NOMO-1 treated with dmso at 0.1 percent for 144 hours (cell line): ENCODE results near the gene SYNPO2.
A peak's percentile ranks its signal among the peaks of the same experiment; 100 is the strongest.
"Not testable (repeated sequence)": the region's sequence is repeated elsewhere in the genome, so short reads cannot be mapped to it uniquely, and the experiment has no call there.

Source experiments
- DNase-seq: peaks from one replicate; lab custom pipeline; 2025; ENCODE audit not compliant: unreplicated experiment; lab: John Stamatoyannopoulos, UW

SYNPO2 gene

DNA sequence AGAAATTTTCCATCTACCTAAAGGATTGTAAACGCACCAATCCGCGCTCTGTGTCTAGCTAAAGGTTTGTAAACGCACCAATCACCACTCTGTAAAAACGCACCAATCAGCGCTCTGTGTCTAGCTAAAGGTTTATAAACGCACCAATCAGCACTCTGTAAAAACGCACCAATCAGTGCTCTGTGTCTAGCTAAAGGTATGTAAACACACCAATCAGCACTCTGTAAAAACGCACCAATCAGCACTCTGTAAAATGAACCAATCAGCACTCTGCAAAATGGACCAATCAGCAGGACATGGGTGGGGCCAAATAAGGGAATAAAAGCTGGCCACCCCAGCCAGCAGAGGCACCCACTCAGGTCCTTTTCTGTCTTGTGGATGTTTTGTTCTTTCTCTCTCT is 10.1 kb upstream of the SYNPO2 start:
- DNase-seq, result not testable (repeated sequence)

DNA sequence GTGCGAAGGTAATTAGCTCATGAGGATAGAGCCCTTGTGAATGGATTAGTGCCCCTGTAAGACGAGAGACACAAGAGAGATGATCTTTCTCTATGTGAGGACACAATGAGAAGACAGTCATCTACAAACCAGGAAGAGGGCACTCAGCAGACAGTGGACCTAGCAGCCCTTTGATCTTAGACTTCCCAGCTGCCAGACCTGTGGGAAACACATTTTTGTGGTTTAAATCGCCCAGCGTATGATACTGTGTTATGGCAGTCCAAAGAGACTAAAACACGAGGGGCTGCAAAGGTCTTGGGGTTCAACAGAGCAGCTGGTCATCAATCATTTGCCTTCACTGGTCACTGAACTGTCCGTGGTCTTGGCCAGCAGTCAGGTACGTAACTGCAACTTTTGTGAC is 9.2 kb upstream of the SYNPO2 start:
- DNase-seq, result no peak

DNA sequence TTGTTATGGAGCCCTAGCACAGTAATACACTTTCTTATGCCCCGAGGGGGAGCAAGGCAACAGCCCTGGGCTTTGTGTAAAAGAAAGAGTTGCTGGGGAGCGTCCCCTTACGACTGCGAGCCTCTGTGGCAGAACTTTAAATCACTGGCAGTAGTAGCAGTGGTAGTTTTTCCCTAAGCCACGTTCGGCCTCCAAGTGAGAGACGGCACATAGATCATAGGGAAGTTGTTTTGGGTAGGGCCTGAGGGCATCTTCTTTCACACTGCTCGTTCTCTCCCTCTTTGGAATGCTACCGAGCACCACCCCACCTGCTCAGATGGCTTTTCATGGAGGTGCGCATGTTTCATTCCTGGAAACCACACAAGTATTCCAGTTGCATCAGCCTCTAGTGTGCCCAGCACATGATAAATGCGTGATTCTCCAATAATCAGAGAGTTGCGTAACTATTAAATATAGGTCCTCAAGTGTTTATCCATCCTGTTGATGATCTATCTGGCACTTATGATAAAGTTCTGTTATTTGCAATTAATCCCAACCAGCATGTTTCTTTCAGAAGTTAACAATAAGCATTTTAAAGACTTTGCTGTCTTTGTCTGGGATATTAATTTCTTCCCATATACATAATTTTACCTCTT is 7.0 kb upstream of the SYNPO2 start:
- DNase-seq, result no peak

DNA sequence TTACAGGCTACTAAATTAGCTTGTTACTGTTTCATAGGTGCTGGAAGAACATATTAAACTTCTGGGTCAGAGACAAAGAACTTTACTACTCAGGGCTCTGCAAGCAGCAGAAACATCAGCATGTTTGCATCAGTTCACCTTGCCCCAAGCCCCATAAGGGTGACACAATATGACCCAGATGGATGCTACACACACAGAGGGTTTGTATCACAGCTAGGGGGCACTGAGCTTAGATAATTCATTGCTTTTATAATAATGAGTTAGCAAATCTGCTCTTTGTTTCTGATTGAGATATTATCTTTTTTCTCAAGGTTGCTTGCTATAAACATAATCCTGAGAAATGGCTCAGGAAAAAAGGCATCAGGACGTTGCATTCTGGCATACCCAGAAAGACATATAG is 4.8 kb upstream of the SYNPO2 start:
- no peak for DNase-seq

DNA sequence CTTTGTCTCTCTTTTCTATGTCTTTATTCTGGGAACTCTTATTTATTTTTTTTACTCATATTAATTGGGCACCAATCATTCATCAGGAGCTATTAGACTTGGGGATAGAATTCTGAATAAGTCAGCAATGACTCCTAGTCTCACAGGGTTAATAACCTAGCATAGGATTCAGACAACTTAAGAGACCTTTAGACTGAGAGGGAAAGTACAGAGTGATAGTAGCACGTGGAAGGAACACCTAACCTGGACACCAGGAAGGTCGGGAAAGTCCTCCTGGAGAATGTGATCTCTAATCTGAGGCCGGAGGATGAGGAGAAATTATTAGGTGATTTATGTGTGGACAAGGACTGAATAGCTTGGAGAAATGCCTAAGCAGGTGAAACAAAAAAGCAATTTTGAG is 3.9 kb upstream of the SYNPO2 start:
- no peak for DNase-seq

DNA sequence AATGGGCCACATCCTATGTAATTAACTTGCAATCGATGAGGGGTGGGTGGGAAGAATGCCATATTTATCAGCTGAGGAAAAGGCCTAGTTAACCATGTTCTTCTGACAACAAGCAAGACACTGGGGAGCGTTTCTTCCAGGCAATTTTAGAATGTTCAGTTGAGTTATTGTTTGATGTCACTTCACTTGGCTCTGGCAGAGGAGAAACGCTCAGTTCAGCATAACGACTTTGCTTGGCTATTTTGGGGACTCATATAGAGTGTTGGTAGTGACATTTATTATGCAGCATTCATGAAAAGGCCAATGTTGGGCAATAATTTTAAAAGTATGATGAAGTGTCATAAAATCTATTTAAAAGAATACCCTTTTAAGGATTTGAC is 648 bp downstream of the SYNPO2 start:
- DNase-seq, result no peak

DNA sequence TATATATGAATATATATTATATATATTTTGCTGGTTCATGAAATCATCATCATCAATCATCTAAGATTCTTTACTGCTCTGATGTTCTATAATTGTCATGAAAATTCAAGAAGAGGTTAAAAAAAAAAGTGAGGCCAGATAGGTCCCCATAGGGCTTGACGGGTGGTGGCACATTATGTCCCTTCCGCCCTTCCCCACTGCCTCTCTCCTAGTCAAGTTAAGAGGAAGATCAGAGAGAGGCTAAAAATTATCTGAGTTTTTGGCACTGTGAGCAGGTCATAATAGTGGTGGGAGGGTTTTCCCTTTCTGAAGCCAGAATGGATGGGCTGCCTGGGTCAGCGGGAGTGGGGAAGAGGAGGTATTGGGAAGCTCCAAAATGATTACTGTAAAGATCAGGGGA is 5.4 kb downstream of the SYNPO2 start:
- no peak for DNase-seq

DNA sequence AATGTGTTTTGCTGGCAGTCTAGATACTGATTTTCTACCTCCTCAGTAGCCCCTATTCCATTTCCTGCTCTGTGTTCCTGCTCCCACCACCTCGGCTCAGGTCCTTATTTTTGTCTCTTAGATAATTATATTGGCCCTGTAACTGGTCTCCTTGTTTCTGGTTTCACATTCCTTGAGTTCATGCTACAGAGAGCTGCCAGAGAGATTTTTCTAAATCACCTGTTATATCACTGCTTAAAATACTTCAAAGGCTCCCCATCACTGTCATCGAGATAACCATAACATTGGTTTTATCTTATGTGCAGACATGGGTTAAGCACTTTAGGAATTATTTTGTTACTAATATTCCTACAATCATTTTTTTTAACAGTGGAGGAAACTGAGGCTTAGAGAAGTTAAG is 9.6 kb downstream of the SYNPO2 start:
- no peak for DNase-seq

DNA sequence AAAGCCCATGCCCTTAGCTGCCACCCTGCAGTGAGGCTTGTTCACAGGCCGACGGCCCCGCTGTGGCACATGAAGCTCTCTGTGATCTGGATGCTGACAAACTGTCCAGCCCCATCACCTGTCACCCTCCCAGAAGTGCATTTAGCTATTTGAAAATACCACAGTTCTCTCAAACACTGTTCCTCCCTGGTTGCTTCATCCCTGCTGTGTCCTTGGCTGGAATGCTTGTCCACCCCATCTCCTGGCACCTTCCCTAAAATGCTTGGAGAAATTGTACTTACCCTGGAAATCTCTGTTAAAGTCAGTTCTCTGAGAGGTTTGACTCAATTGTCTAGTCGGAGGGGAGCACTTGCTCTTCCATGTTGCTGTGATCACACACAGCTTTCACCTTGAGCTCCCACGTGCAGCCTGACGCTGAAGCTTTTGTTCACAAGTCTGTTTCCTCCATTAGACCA is 10.1 kb downstream of the SYNPO2 start:
- DNase-seq, result no peak

DNA sequence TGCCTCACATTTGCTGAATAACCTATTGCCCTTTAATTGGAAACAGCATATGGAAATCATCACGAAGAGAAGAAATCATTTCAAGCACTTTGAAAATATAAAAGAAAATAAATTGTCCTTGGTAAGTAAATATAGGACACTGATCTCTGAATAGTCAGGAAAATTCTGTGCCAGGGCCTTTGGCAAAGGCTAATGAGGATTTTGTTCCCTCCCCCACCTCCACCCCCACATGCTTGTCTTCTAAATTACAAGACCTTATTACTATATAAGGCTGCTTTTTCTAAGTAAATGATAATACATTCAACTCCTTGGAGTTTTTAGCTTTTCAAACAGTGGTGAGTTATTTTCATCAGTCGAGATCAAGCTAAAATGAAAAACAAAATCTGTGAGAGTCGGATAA is 15.8 kb downstream of the SYNPO2 start:
- no peak for DNase-seq

DNA sequence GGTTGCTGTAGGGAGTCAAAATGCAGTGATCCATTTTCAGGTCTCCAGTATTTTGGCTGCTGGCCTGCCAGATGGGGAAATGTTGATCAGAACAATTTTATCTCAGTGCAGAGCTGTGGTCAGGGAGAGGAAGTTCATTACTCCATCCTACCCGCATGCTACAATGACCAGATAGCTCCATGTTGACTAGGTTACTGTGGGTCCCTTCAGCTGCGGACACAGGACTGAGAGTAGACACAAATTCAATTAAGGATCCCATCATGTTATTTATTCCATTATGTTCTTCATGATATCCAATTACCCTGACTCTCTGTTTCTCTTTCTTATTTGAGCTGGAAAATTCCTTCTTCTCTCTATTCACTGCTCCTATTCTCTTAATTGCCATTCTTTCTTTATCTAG is 16.3 kb downstream of the SYNPO2 start:
- DNase-seq, result peak; percentile 36

DNA sequence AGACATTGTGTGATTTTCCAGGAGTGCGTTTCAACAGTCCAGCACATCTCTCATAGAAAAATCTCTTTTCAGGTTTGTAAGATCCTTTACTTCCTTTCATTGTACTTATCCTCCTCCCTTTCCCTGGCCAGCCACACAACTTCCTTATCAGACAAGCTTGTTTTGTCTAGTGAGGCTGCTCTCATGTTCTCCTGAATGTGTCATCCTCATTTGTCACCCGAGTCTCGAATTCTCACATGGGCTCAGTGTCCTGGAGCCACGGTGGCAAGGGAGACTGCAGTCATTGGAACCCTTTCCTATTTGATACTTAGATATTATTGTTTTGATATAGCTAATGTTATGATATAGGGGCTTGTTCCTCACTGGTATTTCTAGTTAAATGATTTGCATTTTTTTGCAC is 16.9 kb downstream of the SYNPO2 start:
- DNase-seq, result no peak

DNA sequence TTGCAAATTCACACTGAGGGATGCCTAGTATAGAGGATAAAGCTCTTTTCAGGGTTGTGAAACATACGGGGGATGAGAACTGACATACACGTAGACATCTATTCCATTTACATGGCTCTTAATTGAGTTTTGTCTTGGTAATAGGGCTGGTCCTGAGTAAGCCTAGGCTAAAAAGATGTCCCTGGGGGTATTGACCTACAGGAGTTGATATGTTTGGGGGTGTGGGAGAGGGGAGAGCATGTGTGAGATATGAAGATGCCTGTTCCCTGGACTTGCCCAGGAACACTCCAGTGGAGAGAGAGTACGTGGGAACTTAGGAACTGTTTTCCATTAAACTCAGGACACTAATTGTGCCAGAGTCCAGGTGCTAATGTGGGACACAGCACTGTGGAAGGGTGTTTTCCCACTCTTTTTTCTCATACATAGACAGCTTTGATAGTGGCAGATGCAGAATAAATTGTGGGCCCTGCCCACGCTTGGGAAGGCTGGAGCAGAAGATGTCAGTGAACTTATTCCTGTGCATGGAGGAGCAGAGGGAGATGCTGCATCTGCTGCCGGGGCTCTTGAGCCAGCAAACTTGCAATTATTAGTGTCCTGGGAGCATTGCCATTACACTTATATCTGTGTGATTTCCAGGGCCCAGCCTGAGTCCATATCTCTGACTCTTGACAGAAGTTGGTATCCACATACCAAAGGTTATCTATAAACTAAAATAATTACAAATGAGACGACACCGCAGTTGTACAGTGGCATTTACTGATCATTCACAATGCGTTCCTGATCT is 20.7 kb downstream of the SYNPO2 start:
- no peak for DNase-seq

DNA sequence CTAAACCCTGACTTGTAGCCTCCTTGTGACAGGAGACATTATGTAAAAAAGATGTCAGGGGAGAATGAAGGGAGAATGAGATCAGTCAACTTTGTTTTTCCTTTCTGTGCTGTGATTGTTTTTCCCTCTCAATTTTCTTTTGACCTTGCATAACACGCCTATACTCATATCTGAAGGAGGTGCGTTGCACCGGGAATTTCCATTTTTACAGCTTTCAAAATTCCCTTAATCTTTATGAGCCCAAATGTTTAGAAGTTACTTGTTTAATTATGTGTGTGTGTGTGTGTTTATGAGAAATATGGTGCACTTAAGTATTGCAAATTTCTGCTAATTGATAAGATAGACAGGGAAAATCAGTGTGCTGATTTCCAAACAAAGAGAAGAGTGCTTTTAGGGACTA is 21.6 kb downstream of the SYNPO2 start:
- no peak for DNase-seq

DNA sequence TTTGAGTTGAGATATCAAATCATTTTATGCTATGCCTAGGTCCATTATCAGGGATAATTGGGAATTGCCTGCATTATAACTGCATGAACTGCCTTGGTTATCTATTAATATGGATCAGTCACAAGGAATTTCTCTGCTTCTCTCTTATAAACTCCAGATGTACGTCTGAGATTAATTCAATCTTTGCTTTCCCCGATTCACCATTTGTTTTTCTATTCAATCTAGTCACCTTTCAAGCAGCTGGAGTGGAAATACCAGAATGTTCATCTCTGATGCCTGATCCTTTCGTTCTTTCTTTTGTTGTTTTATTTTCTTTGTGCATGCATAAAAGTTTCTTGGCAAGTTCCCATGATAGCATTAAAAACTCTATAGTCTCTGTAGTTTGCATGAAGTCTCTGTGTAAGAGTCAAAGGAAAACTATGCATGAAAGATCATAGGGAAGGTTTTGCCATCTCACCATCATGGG is 22.6 kb downstream of the SYNPO2 start:
- no peak for DNase-seq

DNA sequence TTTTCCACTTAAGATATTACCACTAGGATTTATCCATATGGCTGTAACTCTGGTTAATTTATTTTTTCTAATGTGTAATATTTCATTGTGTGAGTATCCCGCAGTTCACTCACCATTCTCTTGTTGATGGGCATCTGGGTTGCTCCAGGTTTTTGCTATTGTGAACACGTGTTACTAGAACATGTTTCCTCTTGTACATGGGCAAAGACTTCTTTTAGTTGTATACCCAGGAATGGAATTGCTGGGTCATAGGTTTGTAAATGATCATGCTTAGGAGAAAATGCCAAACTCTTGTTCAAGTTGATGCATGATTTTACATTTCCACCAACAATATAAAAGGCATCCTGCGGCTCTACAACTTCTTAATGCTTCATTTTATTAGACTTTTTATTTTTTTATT is 26.8 kb downstream of the SYNPO2 start:
- DNase-seq, result no peak

DNA sequence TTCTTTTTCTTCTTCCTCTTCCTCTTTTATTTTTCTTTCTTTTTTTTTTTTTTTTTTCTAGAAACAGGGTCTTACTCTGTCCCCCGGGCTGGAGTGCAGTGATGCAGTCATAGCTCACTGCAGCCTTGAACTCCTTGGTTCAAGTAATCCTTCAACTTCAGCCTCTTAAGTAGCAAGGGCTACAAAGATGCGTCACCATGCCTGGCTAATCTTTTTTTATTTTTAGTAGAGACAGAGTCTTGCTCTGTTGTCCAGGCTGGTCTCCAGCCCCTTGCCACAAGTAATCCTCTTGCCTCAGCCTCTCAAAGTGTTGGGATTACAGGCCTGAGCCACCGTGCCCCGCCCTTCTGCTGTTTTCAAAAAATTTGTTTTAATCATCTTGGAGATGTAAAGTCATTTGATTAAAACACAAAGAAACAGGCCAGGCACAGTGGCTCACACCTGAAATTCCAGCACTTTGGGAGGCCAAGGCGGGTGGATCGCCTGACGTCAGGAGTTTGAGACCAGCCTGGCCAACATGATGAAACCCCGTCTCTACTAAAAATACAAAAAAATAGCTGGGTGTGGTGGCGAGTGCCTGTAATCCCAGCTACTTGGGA is 28.1 kb downstream of the SYNPO2 start:
- no peak for DNase-seq

DNA sequence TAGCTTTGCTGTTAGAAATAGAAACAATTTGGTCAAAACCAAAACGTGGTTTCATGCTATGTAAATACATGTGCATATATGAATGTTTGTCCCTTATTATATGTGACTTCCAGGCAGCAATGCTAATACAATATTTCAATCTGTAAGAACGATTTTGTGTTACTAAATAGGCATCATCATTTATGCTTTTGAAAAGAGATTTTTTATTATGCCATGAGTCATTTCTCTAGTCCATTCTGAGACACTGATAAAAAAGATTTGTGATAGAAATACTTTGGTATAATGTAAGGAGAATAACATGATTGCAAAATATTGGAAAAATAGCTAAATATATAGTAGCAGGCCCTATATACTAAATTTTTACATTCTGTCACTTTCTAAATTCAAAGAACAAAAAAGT is 28.9 kb downstream of the SYNPO2 start:
- DNase-seq, result no peak

DNA sequence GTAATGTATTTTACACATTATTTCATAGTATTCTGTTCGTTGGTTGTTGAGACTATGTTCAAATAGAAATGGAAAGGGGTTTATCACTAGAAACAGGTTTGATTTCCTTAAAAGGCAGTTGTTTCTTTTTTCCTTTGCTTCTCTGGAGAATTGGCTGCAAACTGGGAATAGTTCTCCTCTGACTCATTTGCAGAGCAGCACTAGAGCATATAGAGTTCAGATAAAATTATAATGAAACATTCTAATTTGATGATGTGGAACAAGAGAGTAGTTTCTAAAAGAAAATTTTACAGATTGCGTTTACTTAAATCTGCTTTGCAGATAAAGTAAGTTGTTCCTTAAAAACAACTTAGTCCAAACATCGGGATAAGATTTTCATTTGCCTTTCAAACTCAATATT is 29.7 kb downstream of the SYNPO2 start:
- DNase-seq, result no peak

DNA sequence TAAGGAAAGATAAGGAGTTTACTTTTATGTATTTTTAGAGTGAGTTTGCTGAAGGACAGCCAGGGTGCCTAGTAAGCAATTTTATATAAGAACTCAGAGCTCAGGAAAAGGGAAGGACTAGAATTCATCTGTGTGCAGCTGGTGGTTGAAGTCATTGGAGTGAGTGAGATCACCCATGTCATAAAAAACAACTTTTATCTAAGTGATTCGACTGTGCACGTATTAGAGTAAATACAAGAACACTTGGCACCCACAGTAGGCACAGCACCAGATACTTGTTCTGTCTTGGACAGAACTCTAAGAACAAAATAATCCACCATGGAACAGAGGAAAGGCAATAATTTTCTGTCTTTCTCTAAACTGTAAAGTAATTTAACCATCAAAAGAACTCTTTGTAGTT is 31.6 kb downstream of the SYNPO2 start:
- DNase-seq, result no peak

DNA sequence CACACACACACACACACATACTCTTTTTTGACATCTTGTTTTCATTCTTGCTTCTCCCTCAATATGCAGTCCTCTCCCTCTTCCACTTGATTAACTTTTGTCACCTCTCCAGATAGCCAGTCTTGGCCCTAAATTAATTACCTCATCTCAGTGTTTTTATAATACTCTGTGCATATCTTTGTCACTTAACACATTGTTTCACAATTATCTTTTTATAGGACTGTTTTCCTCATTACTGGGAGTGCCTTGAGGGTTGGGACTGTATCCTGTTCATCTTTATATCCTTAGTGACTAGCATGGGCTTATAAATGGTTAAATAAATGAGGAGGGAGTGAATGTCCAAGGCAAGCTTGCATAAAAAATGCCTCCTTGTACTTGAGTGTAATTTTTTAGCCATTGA is 33.1 kb downstream of the SYNPO2 start:
- DNase-seq, result no peak

DNA sequence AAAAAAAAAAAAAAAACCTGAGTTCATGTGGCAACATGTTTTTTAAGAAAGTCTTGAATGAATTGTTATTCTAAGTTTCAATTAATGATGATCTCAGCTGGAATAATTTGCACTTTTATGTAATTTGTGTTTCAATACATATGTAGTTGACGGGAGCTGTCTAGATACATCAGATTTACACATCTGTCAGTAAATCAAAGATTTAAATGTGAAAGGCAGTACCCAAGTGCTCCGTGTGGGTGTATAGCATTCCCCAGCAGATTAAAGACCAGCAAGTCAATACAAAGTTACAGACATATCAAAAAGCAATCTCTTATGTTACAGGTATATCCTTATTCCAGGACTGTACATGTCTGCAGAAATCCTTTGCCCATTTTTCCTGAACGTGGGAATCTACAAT is 35.2 kb downstream of the SYNPO2 start:
- no peak for DNase-seq
